GM12872 (cell line): Measurements from ENCODE around the gene MUC20.

Experiments used
- TF ChIP-seq, protein P1 (sequence below): IDR thresholded peaks from 3 replicates; pipeline ENCODE4 v1.5.1; 2011; ENCODE audit warnings: low read depth, mild to moderate bottlenecking, low read length, moderate library complexity; ENCODE audit not compliant: insufficient read depth

Gene MUC20

DNA sequence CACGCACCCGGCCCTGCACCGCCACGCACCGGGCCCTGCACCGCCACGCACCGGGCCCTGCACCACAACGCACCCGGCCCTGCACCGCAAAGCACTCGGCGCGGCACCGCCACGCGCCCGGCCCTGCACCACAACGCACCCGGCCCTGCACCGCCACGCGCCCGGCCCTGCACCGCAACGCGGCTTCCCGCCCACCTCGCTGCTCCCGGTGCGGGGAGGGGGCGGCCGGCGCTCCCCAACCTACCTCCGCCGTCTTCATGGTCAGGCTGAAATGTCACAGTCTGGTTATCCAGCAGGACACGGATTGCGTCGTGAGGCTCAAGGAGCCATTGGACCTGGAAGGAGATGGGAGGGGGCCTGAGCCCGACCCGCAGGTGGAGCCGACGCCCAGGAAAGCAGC lies 41.8 kb downstream of the MUC20 start:
- TF ChIP-seq, protein P1, sequence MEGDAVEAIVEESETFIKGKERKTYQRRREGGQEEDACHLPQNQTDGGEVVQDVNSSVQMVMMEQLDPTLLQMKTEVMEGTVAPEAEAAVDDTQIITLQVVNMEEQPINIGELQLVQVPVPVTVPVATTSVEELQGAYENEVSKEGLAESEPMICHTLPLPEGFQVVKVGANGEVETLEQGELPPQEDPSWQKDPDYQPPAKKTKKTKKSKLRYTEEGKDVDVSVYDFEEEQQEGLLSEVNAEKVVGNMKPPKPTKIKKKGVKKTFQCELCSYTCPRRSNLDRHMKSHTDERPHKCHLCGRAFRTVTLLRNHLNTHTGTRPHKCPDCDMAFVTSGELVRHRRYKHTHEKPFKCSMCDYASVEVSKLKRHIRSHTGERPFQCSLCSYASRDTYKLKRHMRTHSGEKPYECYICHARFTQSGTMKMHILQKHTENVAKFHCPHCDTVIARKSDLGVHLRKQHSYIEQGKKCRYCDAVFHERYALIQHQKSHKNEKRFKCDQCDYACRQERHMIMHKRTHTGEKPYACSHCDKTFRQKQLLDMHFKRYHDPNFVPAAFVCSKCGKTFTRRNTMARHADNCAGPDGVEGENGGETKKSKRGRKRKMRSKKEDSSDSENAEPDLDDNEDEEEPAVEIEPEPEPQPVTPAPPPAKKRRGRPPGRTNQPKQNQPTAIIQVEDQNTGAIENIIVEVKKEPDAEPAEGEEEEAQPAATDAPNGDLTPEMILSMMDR: no peak

- TF ChIP-seq, protein P1: no peak
Observed at GRCh38 chr3:195763076-195763830, 42.5 kb downstream of the MUC20 start.

- TF ChIP-seq, protein P1: no peak
Observed at GRCh38 chr3:195763843-195764825, 43.4 kb downstream of the MUC20 start.

DNA sequence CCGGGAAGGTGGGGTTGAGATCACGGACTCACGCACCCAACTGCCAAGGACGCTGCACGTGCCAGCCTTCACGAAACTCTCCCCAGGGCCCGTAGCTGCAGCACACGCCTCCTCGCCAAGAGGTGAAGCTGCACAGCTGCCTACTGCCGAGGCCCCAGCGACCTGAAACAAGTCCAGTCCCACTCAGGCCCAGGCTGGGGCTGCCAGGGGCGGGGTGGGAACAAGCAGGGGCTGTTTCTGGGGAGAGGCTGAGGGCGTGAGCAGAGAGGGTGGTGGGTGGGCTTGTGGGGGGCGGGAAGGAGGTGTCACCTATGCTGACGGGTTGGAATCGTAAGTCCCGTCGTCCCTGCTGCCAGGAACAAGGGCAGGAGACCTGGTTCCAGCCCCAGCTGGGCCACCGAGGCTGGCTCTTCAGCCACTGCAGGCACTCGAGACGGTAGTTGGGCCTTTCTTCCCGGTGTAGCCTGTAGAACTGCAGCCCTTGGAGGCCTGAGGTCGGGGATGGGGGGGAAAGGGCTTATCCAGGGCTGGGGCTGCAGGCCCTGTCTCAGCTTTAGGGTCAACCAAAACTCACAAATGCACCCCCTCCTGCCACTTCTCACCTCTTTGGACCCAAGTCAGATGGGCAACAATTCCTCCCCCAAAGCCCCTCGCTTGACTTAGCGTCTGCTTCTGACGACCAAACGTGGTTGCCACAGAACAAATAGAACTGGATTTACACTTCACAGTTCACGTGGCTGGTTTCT lies 44.4 kb downstream of the MUC20 start:
- TF ChIP-seq, protein P1: no peak

DNA sequence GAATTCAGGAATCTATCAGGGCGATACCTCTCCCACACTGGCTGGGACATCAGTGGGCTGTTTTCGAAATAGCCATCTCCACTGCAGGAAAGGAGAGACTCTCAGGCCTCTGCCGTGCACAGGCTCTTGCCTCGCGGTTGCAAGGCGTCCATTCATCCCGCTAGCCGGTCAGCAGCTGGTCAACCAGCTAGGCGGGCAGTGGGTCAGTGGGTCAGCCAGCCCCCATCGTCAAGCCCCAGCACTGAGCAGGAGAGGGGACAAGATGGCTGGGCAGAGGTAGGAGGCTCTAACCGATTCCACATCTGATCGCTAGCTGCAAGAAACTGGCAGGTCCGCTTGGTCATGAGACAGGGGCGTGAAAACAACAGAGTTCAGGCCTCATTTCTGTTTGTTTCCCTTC lies 45.9 kb downstream of the MUC20 start:
- TF ChIP-seq, protein P1: no peak

GRCh38 chr3:195767792-195768191 lies 47.0 kb downstream of the MUC20 start:
- TF ChIP-seq, protein P1: no peak

- TF ChIP-seq, protein P1: no peak
Observed at GRCh38 chr3:195768414-195768813, 47.6 kb downstream of the MUC20 start.
